Measurements from ENCODE around the gene CCHCR1.

Gene CCHCR1

GRCh38 chr6:31096656-31097055 lies 60.9 kb downstream of the CCHCR1 start:
- DNase-seq, result no peak

DNA sequence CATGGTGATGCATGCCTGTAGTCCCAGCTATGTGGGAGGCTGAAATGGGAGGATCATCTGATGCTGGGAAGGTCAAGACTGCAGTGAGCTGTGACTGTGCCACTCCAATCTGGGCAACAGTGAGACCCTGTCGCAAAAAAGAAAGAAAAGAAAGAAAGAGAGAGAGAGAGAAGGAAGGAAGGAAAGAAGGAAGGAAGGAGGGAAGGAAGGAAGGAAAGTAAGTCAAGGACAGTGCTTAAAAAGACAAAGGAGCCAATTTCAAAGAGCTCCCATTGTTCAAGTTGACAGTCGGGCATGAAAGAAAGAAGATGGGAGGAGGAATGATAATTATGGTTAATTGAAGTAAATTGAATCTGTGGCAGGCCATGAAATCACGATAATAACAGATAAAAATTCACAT lies 61.4 kb downstream of the CCHCR1 start:
- DNase-seq, result no peak

GRCh38 chr6:31094389-31094881 lies 63.2 kb downstream of the CCHCR1 start:
- DNase-seq, result peak; percentile 11 to 23

DNA sequence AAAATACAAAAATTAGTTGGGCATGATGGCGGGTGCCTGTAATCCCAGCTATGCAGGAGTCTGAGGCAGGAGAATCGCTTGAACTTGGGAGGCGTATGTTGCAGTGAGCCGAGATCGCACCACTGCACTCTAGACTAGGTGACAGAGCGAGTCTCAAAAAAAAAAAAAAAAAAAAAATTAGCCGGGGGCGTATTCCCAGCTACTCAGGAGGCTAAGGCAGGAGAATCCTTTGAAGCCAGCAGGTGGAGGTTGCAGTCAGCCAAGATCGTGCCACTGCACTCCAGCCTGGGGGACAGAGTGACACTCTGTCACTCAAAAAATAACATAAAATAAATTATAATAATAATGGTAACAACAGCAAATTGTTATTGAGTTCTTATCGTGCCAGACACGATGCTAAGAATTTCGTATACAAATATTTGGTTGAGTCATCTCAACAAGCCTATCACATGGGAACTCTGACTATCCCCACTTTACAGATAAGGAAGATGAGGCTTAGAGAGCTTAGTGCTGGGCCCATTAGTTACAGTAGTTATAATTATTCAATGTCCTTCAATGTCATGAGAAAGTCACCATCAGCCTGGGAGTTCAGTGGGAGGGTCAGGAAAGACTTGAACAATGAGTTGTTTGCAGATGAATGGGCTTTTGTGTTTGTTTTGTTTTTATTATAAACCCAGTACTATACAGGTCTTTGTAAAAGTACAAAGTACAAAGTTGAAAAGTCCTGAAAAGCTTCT lies 64.7 kb downstream of the CCHCR1 start:
- DNase-seq, result no peak

Measured in stimulated activated CD4-positive, alpha-beta T cell treated with anti-CD3 and anti-CD28 coated beads, Interleukin-4, amount 100 ng/mL, for 4 hours (primary cell).